Gastroesophageal sphincter (tissue), 4 donors: ENCODE data around the gene PCSK5. TPM values are rescaled to one million over a fixed set of nuclear protein-coding genes. Genes with fewer than 3 reads are reported as not detected.

Experiments used
- ATAC-seq: fragments of 150-250 bp; one replicate; pipeline ENCODE4 v1.9.1; 2016; ENCODE audit warnings: mild to moderate bottlenecking, moderate library complexity
- H3K27ac ChIP-seq, 4 donors: fragments of 200-600 bp; sonication (generic) in 3 of 4; 1 replicate in 3 of 4; 2 replicates in 1 of 4; pipeline ENCODE4 v1.5.1; 2016 to 2019
- H3K27me3 ChIP-seq: fragments of 200-600 bp; sonication (generic); one replicate; pipeline ENCODE4 v1.5.1; 2019
- H3K36me3 ChIP-seq, 2 donors: fragments of 200-600 bp; sonication (generic); one replicate each; pipeline ENCODE4 v1.5.1; 2019; ENCODE audit warnings: control low read depth in 1 of 2
- H3K4me1 ChIP-seq, 3 donors: fragments of 200-600 bp; sonication (generic); 1 replicate in 2 of 3; 2 replicates in 1 of 3; pipeline ENCODE4 v1.5.1; 2016 to 2019; ENCODE audit warnings: control low read depth in 2 of 3
- H3K4me3 ChIP-seq, 2 donors: fragments of 200-600 bp; sonication (generic); one replicate each; pipeline ENCODE4 v1.5.1; 2019; ENCODE audit warnings: mild to moderate bottlenecking in 1 of 2, moderate library complexity in 1 of 2
- H3K9me3 ChIP-seq, 3 donors: fragments of 200-600 bp; sonication (generic); one replicate each; pipeline ENCODE4 v1.5.1; 2017 to 2019; ENCODE audit warnings: control low read depth in 2 of 3
- CTCF ChIP-seq, 4 experiments: fragments of 200-600 bp in 2 of 4; fragments of 450-650 bp in 2 of 4; sonication (generic) in 1 of 4; IDR thresholded peaks; one replicate each; pipeline ENCODE4 v1.5.1; 2017 to 2019; ENCODE audit warnings: antibody characterized with exemption in 4 of 4, mild to moderate bottlenecking in 2 of 4, moderate library complexity in 2 of 4
- EP300 ChIP-seq: sonication (generic); formaldehyde crosslinking; IDR thresholded peaks from one replicate; pipeline ENCODE4 v1.6.1; 2017; ENCODE audit warnings: antibody characterized with exemption, mild to moderate bottlenecking
- POLR2A ChIP-seq, 2 donors: fragments of 450-650 bp; IDR thresholded peaks; one replicate each; pipeline ENCODE4 v1.6.1; 2017; ENCODE audit warnings: antibody characterized with exemption in 2 of 2, mild to moderate bottlenecking in 2 of 2, moderate library complexity in 1 of 2
- POLR2AphosphoS5 ChIP-seq: sonication (generic); formaldehyde crosslinking; IDR thresholded peaks from one replicate; pipeline ENCODE4 v1.6.1; 2017; ENCODE audit warnings: antibody characterized with exemption
- WGBS, 2 donors: methylation state at CpG; one replicate each; pipeline ENCODE4 v1.1.5; 2018; ENCODE audit warnings: low coverage in 1 of 2; 5-methylcytosine and 5-hydroxymethylcytosine counted together
- total RNA-seq, 4 donors: library from RNA; depleted of rRNA; stranded (reverse); fragments of >200 nt; gene quantifications; one replicate each; pipeline ENCODE4 v1.1.0, GENCODE V29; 2016

Gene PCSK5
- total RNA-seq, 4 donors from 2014 or later = 20.1 to 37.3 (median 28.1) TPM

- no peak overlapping the region for H3K4me3 ChIP-seq
- WGBS, 2 donors = 40 to 60% methylated on average over 1 to 7 of the region's 7 CpGs
These were observed 443.5 kb downstream of the PCSK5 start for GRCh38 chr9:76333964-76334363.

GRCh38 chr9:76336027-76336426, 445.6 kb downstream of the PCSK5 start:
- Histone ChIP-seq H3K36me3 (no peaks in the 10 kb centered on the region), H3K9me3 (no peaks in the 10 kb centered on the region), H3K4me3 (no peak overlapping the region), H3K27ac (no peak overlapping the region), H3K27me3 (peaks cover 4% of the 10 kb centered on the region), H3K4me1 (no peaks in the 10 kb centered on the region)
- WGBS, 2 donors = 43 to 100% methylated on average over 1 of the region's 1 CpG
- TF ChIP-seq POLR2AphosphoS5 (no peak), EP300 (no peak), POLR2A (IDR thresholded peaks at IDR 0.05) (no peak), CTCF (IDR thresholded peaks at IDR 0.05) (no peak)
- ATAC-seq = no peak

More at GRCh38 chr9:76333964-76334363, 443.5 kb downstream of the PCSK5 start:
- Histone ChIP-seq H3K27me3 (peaks cover 7% of the 10 kb centered on the region), H3K9me3 (no peaks in the 10 kb centered on the region), H3K36me3 (no peaks in the 10 kb centered on the region), H3K4me1 (no peaks in the 10 kb centered on the region), H3K27ac (no peak overlapping the region)
- no peak for TF ChIP-seq POLR2A (IDR thresholded peaks at IDR 0.05)
- TF ChIP-seq EP300 = no peak
- no peak for TF ChIP-seq POLR2AphosphoS5
- TF ChIP-seq CTCF (IDR thresholded peaks at IDR 0.05) = no peak
- ATAC-seq = no peak

GRCh38 chr9:76338418-76338817, 447.9 kb downstream of the PCSK5 start:
- no peak for ATAC-seq
- Histone ChIP-seq H3K4me3 (no peak overlapping the region), H3K4me1 (no peaks in the 10 kb centered on the region), H3K27ac (no peak overlapping the region), H3K9me3 (no peaks in the 10 kb centered on the region), H3K27me3 (no peaks in the 10 kb centered on the region), H3K36me3 (no peaks in the 10 kb centered on the region)
- 76 to 83% methylated on average over 4 to 6 of the region's 6 CpGs for WGBS, 2 donors
- no peak for TF ChIP-seq POLR2A (IDR thresholded peaks at IDR 0.05)
- TF ChIP-seq CTCF (IDR thresholded peaks at IDR 0.05) = no peak
- TF ChIP-seq POLR2AphosphoS5 = no peak
- TF ChIP-seq EP300 = no peak

- Histone ChIP-seq H3K4me1 (no peaks in the 10 kb centered on the region), H3K27ac (no peak overlapping the region), H3K36me3 (no peaks in the 10 kb centered on the region), H3K27me3 (no peaks in the 10 kb centered on the region), H3K9me3 (no peaks in the 10 kb centered on the region), H3K4me3 (no peak overlapping the region)
- TF ChIP-seq EP300 (no peak), POLR2A (IDR thresholded peaks at IDR 0.05) (no peak), CTCF (IDR thresholded peaks at IDR 0.05) (no peak), POLR2AphosphoS5 (no peak)
- 100% methylated on average over 1 of the region's 1 CpG; no CpG with 5 or more reads in 1 of the 2 donors for WGBS, 2 donors
- no peak for ATAC-seq
These were observed 451.1 kb downstream of the PCSK5 start for GRCh38 chr9:76341616-76342015.

GRCh38 chr9:76342201-76342600, 451.7 kb downstream of the PCSK5 start:
- WGBS, 2 donors = 71 to 90% methylated on average over 1 of the region's 1 CpG
- no peaks in the 10 kb centered on the region for H3K27me3 ChIP-seq

More at GRCh38 chr9:76342201-76342600, 451.7 kb downstream of the PCSK5 start:
- ATAC-seq = no peak
- Histone ChIP-seq H3K27ac (no peak overlapping the region), H3K4me1 (no peaks in the 10 kb centered on the region), H3K9me3 (no peaks in the 10 kb centered on the region), H3K36me3 (no peaks in the 10 kb centered on the region), H3K4me3 (no peak overlapping the region)
- no peak for TF ChIP-seq CTCF (IDR thresholded peaks at IDR 0.05)
- TF ChIP-seq EP300 = no peak
- no peak for TF ChIP-seq POLR2AphosphoS5
- no peak for TF ChIP-seq POLR2A (IDR thresholded peaks at IDR 0.05)
